Stimulated activated CD4-positive, alpha-beta T cell treated with anti-CD3 and anti-CD28 coated beads, TNF-alpha, amount 100 ng/mL, for 1 hour (primary cell): ENCODE data around the gene DLGAP1.

Experiments used
- DNase-seq, 3 donors: peaks; one replicate each; pipeline ENCODE4 v3.0.0-alpha.2; 2020; ENCODE audit warnings: low read depth in 3 of 3, low spot score in 1 of 3

DLGAP1 gene

DNA sequence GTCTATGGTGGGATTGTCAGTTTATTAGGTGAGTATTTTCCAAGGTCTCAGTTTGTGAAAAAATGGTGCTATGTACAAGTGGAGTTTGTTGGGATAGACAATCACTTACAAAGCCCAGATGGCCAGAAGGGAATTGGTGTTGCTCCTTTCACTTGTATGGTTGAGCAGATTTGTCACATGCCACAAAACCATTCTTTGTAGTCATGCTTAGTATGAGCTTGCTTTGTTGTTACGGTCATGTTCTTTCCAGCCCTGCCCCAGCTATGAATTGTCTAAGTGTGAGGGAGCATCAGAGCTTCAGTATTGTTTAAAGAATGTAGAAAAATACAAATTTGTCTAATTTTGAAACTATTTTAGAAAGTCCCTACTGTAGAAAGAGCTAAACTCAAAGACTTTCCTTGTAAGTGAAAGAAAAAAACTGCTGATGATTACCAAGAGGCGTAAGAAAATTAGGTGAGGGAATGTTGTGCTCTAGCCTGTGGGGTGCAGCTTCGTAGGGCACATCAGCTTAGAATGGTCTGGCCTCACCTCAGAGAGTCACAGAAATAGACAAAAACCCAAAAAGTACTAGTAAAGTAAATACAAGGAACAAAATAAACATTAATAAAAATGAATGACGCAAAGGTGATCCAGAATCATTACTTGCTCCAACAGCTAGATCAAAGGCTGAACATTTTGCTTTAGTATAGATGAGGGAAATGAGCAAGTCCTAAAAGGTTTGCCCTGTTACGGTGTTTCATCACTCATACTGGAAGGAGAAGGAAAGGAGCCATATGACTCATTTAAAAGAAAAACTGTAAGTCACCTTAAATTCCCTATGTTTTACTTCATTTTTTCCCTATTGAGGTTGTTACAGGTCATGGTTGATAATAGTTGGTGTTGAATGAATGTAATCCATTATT lies 995.9 kb downstream of the DLGAP1 start:
- no peak for DNase-seq

- no peak for DNase-seq
Observed at GRCh38 chr18:3458378-3458777, 996.7 kb downstream of the DLGAP1 start.

DNA sequence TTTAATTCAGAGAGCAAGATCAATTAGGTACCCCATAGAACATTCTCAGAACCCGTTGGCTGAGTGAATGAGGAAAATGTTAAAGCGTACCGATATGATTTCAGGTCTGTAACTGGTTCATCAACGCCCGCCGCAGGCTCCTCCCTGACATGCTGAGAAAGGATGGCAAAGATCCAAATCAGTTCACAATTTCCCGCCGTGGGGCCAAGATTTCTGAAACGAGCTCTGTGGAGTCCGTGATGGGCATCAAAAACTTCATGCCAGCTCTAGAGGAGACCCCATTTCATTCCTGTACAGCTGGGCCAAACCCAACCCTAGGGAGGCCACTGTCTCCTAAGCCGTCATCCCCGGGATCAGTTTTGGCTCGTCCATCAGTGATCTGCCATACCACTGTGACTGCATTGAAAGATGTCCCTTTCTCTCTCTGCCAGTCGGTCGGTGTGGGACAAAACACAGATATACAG lies 997.8 kb downstream of the DLGAP1 start:
- DNase-seq, result no peak

- DNase-seq, result no peak
Observed at GRCh38 chr18:3456686-3457069, 998.4 kb downstream of the DLGAP1 start.

- DNase-seq, result no peak
Observed at GRCh38 chr18:3455907-3456685, 999.0 kb downstream of the DLGAP1 start.

DNA sequence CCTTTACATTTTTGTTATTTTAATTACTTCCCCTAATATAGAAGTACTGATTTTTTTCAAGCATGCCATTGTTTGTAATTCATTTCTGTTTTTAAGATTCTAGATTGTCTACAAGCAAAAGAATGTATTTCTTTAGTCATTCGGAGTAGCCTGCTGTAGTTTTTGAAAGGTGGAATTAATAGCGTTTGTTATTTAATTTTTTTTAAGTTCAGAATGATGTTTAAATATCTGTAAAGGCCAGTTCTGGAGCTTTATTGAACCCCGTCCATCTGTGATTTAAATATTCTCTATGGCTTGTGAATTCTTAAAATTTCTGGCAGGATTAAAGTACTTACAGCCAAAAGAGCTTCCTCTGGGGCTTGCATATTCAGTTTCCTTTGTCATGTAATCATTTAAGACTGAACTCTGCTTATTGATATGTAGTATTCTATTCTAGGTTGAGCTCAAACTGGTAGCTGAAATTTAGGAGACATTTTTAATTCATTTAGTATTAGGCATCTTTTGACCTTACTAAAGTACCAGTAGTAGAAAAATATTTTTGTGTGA lies 999.9 kb downstream of the DLGAP1 start:
- DNase-seq, result no peak

- no peak for DNase-seq
Observed at GRCh38 chr18:3454365-3455089, 1000.6 kb downstream of the DLGAP1 start.

DNA sequence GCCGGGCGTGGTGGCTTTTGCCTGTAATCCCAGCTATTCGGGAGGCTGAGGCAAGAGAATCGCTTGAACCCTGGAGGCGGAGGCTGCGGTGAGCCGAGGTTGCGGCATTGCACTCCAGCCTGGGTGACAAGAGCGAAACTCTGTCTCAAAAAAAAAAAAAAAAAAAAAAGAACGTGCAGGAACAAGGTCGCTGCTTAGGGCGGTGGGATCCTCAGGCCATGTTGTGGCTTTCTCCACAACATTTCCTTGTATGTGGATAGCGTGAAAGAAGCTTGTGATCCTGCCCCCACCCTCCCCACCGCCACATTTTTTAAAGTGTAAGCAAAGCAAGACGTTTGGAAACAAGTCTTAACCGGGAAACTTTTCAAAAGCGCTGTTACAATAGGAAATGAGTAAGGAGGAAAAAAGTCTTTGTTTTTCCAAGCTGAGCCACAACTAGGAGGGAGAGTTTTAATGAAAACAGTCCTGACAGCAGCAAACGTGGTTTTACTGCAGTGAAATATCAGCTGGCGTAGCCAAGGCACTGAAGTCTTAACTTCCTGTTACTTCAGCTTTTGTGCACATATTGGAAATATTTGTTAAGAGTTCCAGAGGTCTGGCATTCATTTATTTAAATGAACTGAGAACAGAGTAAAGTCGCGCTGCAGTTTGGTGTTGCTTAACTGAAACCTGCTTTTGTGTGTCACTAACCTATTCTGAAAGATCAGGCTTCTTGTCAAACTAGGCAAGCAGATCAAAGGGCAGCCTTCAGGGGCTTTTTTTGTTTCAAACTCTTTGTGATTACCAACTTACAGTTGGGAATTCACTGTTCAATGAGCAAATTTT lies 1001.4 kb downstream of the DLGAP1 start:
- DNase-seq, result no peak

DNA sequence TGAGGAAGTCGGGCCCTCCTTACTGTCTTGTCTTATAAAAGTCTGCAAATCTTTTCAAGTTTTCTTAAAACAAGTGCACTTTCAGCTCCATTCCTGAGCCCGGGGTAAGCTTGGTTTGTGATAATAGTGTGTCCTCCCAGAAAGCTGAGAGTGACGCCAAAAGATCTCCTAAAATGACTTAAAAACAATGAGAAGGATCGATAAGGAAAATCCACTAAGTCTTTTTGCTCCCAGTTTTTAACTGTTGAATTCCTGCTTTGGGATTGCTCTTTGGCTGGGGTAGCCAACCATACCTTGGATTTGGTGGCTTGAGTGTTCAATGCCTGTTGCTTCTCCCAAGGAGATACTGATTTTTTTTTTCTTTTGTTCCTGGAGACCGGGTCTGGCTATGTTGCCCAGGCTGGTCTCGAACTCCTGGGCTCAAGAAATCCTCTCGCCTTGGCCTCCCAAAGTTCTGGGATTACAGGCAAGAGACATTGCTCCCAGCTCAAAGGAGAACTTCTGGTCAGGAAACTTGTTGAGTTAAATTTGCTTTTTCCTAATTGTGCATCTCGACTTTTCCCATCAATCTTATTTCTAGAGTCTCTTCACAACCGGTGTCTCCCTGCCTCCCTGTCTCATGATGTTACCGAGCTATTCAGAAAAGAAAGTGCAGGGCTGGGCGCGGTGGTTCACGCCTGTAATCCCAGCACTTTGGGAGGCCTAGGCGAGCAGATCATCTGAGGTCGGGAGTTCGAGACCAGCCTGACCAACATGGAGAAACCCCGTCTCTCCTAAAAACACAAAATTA lies 1002.2 kb downstream of the DLGAP1 start:
- no peak for DNase-seq

DNA sequence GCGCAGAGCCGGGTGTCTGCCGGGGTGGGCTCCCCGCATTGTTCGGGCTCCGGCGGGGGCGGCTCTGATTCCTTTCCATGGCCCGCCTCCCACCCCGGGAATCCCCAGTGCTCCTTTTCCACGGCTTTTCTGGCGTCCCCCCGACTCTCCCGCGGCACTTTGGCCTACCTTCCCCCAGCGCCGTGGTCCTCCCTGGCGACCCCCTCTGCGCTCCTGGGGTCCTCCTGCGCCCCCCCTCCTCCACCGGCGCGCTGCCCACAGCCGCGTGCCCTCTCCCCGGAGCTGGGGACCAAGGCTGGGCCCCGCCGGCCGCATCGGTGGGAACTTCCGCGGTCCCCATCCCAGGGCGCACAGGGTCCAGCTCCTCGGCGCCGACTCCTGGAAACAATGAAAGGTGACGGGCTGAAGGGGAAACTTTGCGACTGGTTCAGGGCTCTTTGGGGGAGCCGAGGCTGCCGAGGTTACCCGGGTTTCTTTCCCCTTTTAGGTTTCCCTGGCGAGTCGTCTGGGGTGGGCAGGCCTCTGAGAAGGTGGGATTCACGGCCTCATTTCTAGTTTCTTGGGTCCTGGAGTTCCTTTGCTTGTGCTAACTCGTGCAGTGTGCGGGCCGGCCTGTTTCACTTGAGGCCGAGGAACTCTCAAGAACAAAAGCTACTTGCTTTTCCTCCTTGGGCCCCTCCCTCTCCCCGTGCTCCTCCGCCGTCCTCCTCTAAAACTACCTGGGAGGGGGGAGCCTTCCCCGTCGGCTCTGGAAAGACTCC lies 1002.9 kb downstream of the DLGAP1 start:
- DNase-seq, result peak in 1 of 3 donors; percentile 16

GRCh38 chr18:3451183-3451988 lies 1003.7 kb downstream of the DLGAP1 start:
- peak; percentile 77 to 81 (median 78) for DNase-seq

DNA sequence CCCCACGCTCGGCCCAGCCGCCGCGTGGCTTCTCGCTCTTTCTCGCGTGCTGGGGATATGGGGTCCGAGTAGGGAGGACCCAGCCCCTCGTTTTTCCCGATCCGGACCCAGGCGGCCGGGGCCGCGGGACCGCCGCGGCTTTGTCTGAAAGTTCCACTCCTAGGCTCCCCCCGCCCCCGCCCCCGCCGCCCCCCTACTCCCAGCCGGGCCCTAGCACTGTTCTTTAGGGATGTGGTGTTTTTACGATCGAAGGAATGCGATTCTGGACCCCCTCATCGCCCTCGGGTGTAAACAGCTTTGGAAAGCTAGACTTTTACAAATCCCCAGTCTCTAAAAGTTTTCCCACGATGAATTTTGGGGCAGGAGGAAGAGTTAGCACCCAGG lies 1004.3 kb downstream of the DLGAP1 start:
- DNase-seq, result peak in 1 of 3 donors; percentile 4

- peak; percentile 49 to 70 (median 68) for DNase-seq
Observed at GRCh38 chr18:3450012-3450798, 1004.9 kb downstream of the DLGAP1 start, which contains the start of gene TGIF1. TSS of gene TGIF1 (plus strand) at chr18:3450172. CDS start at chr18:3450490, 318 bp downstream.

DNA sequence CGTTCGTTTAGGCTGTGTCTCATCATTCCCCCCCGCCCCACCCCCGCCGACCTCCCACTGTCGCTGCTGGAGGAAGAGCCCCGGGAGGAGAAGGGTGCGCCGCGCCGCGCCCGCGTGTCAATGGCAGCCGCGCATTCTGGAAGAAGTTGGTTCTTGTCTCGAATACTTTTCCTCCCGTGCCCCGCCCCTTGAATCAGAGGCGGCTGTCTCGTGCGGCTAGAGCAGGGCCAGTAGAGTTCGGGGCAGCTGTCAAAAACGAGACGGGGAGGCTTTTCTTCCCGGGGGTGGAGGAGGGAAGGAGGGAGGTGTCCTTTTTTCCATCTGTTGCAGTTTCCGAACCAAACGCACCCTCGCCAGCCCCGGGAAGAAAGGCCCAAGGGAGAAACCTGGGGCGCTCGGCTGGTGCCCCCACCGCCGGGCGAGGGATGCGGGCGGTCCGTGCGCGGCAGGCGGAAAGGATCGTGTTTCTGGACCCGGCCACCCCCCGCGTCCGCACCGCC lies 1005.5 kb downstream of the DLGAP1 start:
- peak; percentile 49 to 63 (median 56) for DNase-seq

DNA sequence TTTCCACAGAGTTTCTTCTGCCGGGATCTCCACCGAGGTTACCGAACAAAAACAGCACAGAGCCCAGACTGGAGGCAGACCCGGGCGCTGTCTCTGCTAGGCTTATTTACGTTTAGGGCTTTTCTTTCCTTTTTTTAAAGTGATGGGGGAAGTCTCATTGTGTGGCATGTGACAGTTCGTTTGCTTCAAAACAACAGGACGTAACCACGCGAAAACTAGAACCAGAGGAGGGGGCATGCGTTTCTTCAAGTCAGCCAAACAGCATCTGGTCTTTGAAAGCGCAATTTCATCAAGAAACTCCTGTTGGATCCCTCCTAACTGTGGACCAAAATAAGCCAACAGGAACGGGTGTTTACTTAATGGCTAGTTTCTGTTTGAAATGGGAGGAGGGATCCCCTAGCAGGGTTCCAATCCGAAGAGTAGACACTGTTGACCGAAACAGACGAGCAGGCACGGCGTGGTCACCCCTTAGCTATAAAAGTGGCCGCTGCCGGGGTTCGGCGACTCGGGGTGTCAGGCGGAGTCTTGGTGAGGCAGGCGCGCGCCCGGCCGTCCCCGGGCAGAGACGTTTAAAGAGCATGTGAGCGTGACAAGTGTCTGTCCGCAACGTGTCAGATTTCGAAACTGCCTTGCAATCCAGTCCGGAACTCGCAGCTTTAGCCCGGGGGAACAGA lies 1006.1 kb downstream of the DLGAP1 start:
- peak in 2 of 3 donors; percentile 8 to 53 for DNase-seq
